OCI-LY7 (cell line): ENCODE data around the gene DDIT4L. TPM values are rescaled to one million over a fixed set of nuclear protein-coding genes. Genes with fewer than 3 reads are reported as not detected.

Source experiments
- BruUV-seq: library from RNA; stranded (reverse); fragments of 400-500 nt; replicated peaks from 2 replicates; lab custom pipeline; 2021; lab: Mats Ljungman, UMichigan
- CTCF ChIA-PET: fragments of 300-600 bp; sonication (Branson Sonifier 250); formaldehyde crosslinking; loops from one replicate; lab custom pipeline; 2022; ENCODE audit warnings: antibody characterized with exemption; ENCODE audit not compliant: unreplicated experiment; lab: Charles Lee
- POLR2A ChIA-PET: fragments of 300-600 bp; sonication (Branson Sonifier 250); formaldehyde crosslinking; loops from one replicate; lab custom pipeline; 2022; ENCODE audit warnings: antibody characterized with exemption; lab: Charles Lee
- DNase-seq: peaks from one replicate; pipeline ENCODE4 v3.0.0-alpha.2; 2015; ENCODE audit warnings: low spot score
- H2AFZ ChIP-seq: fragments of 200-600 bp; sonication (generic), shearing (Covaris generic); 2 replicates; pipeline ENCODE4 v1.6.1; 2014; ENCODE audit warnings: mild to moderate bottlenecking, antibody characterized with exemption, low read length, moderate library complexity
- H3K27ac ChIP-seq: fragments of 200-600 bp; sonication (generic); 2 replicates; pipeline ENCODE4 v1.5.1; 2014; ENCODE audit warnings: mixed run types, low read depth, mild to moderate bottlenecking, moderate library complexity, low read length, inconsistent platforms; ENCODE audit not compliant: poor library complexity, severe bottlenecking
- H3K36me3 ChIP-seq: fragments of 200-600 bp; sonication (generic); 2 replicates; pipeline ENCODE4 v1.6.1; 2014; ENCODE audit warnings: mild to moderate bottlenecking, antibody characterized with exemption, low read length, moderate library complexity, mixed read lengths; ENCODE audit not compliant: insufficient read depth
- H3K4me1 ChIP-seq: fragments of 200-600 bp; sonication (generic); 2 replicates; pipeline ENCODE4 v1.5.1; 2014; ENCODE audit warnings: mild to moderate bottlenecking, low read length; ENCODE audit not compliant: insufficient read depth, poor library complexity, severe bottlenecking
- H3K4me2 ChIP-seq: fragments of 200-600 bp; sonication (generic); 2 replicates; pipeline ENCODE4 v1.6.1; 2014; ENCODE audit warnings: mild to moderate bottlenecking, low read length
- H3K4me3 ChIP-seq: fragments of 200-600 bp; sonication (generic); 2 replicates; pipeline ENCODE4 v1.5.1; 2014; ENCODE audit warnings: mild to moderate bottlenecking, low read depth, low read length; ENCODE audit not compliant: poor library complexity, severe bottlenecking
- H3K79me2 ChIP-seq: fragments of 200-600 bp; sonication (generic); 2 replicates; pipeline ENCODE4 v1.6.1; 2016; ENCODE audit warnings: low read depth, mild to moderate bottlenecking, low read length, moderate library complexity, mixed read lengths; ENCODE audit not compliant: insufficient read depth
- H3K9me2 ChIP-seq: fragments of 200-600 bp; sonication (generic); 2 replicates; pipeline ENCODE4 v1.6.1; 2016; ENCODE audit warnings: mild to moderate bottlenecking, low read length, mixed read lengths; ENCODE audit not compliant: insufficient read depth
- H3K9me3 ChIP-seq: fragments of 200-600 bp; sonication (generic); 2 replicates; pipeline ENCODE4 v1.6.1; 2014; ENCODE audit warnings: mild to moderate bottlenecking, mixed run types, low read length, mixed read lengths
- H4K20me1 ChIP-seq: fragments of 200-600 bp; sonication (generic); 2 replicates; pipeline ENCODE4 v1.6.1; 2014; ENCODE audit warnings: mild to moderate bottlenecking, antibody characterized with exemption, low read length, moderate library complexity, mixed read lengths; ENCODE audit not compliant: insufficient read depth
- CTCF ChIP-seq: fragments of 200-600 bp; sonication (generic); conservative IDR thresholded peaks from 2 replicates; pipeline ENCODE4 v1.5.1; 2014; ENCODE audit warnings: mild to moderate bottlenecking, antibody characterized with exemption, low read length, moderate library complexity, mixed read lengths
- EZH2phosphoT487 ChIP-seq: fragments of 200-600 bp; sonication (generic); IDR thresholded peaks from 2 replicates; pipeline ENCODE4 v1.6.1; 2018; ENCODE audit warnings: low read depth, borderline replicate concordance, mild to moderate bottlenecking, mixed run types, antibody characterized with exemption, low read length, moderate library complexity, mixed read lengths
- intact Hi-C: fragments of 100-400 bp; cut with micrococcal nuclease; formaldehyde crosslinking; loops from one replicate; pipeline ENCODE4 v1.10.0; 2022; ENCODE audit not compliant: unreplicated experiment
- total RNA-seq, 2 experiments: library from RNA; depleted of rRNA in 1 of 2; stranded (reverse); fragments of >200 nt in 1 of 2; shearing (Covaris generic) in 1 of 2; gene quantifications; 2 replicates each; pipeline ENCODE4 v1.2.3, GENCODE V29; 2014 to 2022

DDIT4L gene
- total RNA-seq, 2 experiments from 2014 or later: 0.06 TPM; not detected in 1

DNA sequence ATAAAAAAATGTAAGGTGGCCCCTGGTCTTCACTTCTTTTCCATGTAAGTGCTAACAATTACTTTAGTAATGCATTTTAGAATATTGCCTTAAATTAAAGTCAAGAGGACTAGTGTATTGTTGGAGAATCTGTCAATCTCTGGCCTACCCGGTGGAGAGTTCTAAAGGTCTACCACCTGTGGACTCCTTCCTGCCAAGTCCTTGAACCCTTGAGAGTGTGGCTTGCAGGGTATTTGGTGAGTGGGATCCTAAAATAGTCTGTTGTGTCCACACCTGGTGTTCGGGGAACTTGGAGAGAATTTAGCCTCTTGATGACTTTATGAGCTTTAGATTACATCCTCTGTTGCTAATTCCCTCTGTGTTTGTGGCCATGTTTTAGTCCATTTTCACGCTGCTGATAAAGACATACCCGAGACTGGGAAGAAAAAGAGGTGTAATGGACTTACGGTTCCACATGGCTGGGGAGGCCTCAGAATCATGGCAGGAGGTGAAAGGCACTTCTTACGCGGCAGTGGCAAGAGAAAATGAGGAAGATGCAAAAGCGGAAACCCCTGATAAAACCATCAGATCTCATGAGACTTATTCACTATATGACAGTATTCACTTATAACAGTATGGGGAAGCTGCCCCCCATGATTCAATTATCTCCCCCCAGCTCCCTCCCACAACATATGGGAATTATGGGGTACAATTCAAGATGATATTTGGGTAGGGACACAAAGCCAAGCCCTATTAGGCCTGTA is 23.8 kb downstream of the DDIT4L start:
- Histone ChIP-seq H2AFZ (peak overlapping the region; percentile 73), H4K20me1 (no peaks in the 10 kb centered on the region), H3K4me3 (no peak overlapping the region), H3K79me2 (no peaks in the 10 kb centered on the region), H3K9me2 (no peaks in the 10 kb centered on the region), H3K36me3 (no peaks in the 10 kb centered on the region), H3K4me1 (peaks cover 26% of the 10 kb centered on the region), H3K9me3 (peaks cover 12% of the 10 kb centered on the region; the same call in 1 of the 2 replicates), H3K4me2 (peak overlapping the region; percentile 46), H3K27ac (peak overlapping the region; percentile 47)
- BruUV-seq: no TSS peak
- intact Hi-C loops: loop anchor here (2.0 kb wide), 1 partner anchor 60 kb away; no protein-coding TSS in a partner anchor
- ChIA-PET POLR2A (interaction anchor here (0.9 to 1.0 kb wide), 2 partner anchors 58 to 60 kb away, joined by 3 read pairs; no protein-coding TSS in a partner anchor), CTCF (no interaction called here)
- TF ChIP-seq CTCF (no peak), EZH2phosphoT487 (no peak)
- peak; percentile 27 for DNase-seq

DNA sequence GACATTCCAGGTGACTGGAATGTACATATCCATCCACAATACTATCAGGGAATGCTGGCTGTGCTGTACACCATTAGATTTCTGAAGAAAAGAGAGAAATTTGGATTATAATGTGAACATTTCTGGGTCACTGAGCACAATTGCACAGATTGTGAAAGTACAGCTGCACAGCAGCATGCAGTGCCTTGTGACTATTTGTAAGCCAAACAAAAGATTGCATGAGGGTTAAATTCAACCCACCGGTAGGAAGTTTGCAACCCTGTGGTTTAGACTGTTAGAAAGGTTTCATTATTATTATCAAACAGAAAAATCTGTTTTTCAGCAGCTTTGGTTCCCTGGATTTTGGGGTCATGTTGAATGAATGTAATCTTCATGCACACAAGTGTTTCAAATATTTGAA is 24.5 kb downstream of the DDIT4L start:
- Histone ChIP-seq H2AFZ (peak overlapping the region; percentile 73; the same call in 1 of the 2 replicates), H3K79me2 (no peaks in the 10 kb centered on the region), H3K4me1 (peaks cover 26% of the 10 kb centered on the region), H3K9me3 (peaks cover 18% of the 10 kb centered on the region; the same call in 1 of the 2 replicates), H3K27ac (peak overlapping the region; percentile 47), H3K9me2 (no peaks in the 10 kb centered on the region), H3K4me2 (peak overlapping the region; percentile 46), H3K36me3 (no peaks in the 10 kb centered on the region), H3K4me3 (peak overlapping the region; percentile 17), H4K20me1 (no peaks in the 10 kb centered on the region)
- ChIA-PET CTCF (no interaction called here), POLR2A (interaction anchor here (1.0 kb wide), 1 partner anchor 57 kb away, joined by 3 read pairs; no protein-coding TSS in a partner anchor)
- no peak for TF ChIP-seq CTCF
- no peak for TF ChIP-seq EZH2phosphoT487
- BruUV-seq: no TSS peak
- intact Hi-C loops: loop anchor here (2.0 kb wide), 1 partner anchor 59 kb away; no protein-coding TSS in a partner anchor
- DNase-seq: peak; percentile 37
